AML-193 (cell line): Measurements from ENCODE around the gene EHD4.

Source experiments
- DNase-seq, 2 experiments: peaks; one replicate each; lab custom pipeline; 2025; lab: John Stamatoyannopoulos, UW

EHD4 gene

DNA sequence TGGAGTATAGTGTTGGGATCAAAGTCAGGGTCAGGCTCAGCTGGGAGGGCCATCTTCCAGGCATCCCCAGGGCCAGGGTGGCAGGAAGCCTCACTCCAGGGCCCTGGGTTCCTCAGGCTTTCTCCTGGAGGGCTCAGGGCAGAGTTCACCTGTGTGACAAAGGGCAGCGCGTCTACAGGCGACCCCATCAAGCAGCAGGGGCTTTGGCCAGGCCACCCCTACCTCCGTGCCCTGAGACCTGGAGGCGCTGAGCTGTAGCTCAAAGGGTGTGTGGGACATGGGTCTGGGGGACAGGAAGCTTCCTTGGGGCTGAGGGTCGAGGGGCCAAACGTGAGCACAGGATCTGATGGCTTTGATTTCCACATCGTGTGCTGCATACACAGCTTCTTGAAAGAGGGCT lies 91.3 kb downstream of the EHD4 start:
- DNase-seq: no peak

DNA sequence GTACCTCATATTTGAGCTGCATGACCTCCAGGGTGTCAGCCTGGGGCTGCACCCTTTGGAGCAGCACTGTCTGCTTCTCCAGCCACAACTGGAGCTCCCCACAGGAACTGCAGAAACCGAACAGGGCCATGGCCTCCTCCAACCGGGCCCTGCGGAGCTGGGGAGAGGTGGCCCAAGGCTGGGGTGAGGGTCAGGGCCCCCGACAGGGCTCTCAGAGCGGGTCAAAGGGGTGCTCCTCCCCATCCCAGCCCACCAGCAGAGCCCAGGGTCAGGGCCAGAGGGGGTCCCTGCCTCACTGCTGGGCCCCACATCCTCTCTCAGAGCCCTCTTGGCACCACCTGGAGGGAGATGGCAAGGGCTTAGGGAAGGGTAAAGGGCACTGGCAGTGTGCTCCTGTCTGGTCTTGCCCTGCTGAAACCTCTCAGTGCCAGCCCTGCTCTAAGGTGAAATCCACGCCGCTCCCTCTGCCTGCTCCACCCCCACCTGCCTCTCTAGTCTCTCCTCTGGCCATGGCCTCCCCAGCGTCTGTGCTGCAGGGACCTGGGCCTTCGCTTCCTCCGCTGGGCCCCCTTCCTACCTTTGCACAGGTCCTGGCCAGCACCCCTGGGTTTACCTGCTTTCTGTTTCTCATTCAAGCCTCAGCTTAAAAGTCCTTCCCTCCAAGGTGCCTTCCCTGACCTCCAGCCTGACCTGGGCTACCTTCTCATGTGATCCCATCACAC lies 92.0 kb downstream of the EHD4 start:
- no peak for DNase-seq

DNA sequence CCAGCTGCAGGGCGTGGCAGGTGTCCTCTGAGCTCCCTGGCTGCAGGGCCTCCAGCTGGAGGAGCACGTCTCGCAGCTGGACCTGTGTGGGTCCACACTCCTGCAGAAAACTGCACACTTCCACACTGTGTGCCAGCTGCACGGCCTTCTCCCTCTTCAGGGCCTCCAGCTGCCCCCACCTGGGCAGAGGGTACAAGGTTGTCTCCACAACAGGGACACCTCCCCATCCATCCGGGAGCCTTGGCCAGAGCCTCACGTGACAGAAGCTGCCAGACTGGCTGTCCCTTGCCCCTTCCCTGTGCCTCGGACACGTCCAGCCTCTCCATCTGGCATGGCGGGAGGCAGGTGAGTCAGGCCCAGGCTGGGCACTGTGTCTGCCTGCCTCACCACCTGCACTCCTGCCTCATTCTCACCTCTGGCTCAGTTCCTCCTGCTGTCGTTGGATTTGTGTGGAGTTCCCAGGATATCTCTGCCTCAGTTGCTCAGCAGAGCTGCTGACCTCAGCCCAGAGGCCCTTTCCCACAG lies 93.0 kb downstream of the EHD4 start:
- no peak for DNase-seq

DNA sequence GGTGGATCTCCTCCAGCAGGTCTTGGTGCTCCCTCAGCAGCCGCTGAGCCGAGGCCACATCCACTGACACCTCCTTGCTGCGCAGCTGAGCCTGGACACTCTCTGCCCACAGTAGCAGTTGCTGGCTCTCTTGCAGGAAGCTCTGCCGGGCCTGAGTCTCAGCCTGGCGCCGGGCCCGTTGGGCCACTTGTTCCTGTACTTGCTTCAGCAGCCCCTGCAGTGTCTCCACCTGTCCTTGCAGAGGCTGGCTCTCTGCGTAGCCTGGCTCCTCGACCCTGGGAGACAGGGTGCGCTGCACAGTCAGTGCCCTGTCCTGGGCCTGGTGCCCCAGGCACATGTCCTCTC lies 94.0 kb downstream of the EHD4 start:
- DNase-seq: no peak

- no peak for DNase-seq
Observed at GRCh38 chr15:41877631-41878354, 94.6 kb downstream of the EHD4 start.

GRCh38 chr15:41876689-41877088 lies 95.7 kb downstream of the EHD4 start:
- no peak for DNase-seq

DNA sequence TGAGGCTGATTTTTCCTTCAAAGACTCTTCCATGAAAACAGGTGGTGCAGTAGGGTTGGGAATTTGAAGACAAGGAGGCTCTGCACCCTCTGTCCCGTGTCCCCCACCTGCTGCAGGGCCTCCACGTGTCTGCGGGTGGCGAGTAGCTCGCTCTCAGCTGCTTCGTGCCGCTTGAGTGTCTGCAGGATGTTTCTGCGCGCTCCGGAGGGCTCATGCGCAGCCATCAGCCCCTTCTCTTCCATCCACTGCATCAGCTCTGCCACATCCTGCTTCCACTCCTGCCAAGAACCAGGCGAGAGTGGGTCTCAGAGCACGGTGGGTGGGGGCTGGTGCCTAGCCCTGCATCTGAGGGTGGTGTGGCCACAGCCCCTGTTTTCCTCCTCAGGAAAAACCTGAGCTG lies 96.3 kb downstream of the EHD4 start:
- no peak for DNase-seq

- no peak for DNase-seq
Observed at GRCh38 chr15:41874736-41875135, 97.6 kb downstream of the EHD4 start.

- no peak for DNase-seq
Observed at GRCh38 chr15:41873711-41874110, 98.6 kb downstream of the EHD4 start.

- DNase-seq: no peak
Observed at GRCh38 chr15:41872166-41872747, 100.1 kb downstream of the EHD4 start.

- DNase-seq: no peak
Observed at GRCh38 chr15:41871175-41871905, 101.0 kb downstream of the EHD4 start.

DNA sequence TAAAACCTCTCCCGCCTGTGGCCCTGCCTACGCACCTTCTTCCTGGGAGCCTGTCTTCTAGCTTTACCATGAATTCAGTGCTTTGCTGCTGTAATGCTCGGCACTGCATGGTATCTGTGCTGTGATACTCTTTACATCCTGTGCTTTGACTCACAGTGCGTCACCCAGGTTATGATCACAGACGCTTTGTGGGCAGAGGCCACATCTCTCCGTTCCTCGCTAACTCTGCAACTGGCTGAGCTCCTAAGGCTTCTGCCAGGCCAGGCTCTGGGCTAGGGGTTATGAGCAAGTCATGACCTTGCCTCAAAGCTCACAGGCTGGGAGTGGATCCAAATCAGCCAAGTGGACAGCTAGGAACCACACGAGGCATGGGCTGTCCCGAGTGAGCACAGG lies 101.7 kb downstream of the EHD4 start:
- no peak for DNase-seq

GRCh38 chr15:41869770-41870688 lies 102.3 kb downstream of the EHD4 start:
- DNase-seq: no peak

- DNase-seq: no peak
Observed at GRCh38 chr15:41868321-41868720, 104.0 kb downstream of the EHD4 start.

GRCh38 chr15:41866872-41867579 lies 105.3 kb downstream of the EHD4 start:
- DNase-seq: no peak

GRCh38 chr15:41866263-41866703 lies 106.1 kb downstream of the EHD4 start:
- no peak for DNase-seq

GRCh38 chr15:41865490-41866055 lies 106.8 kb downstream of the EHD4 start:
- DNase-seq: no peak

- no peak for DNase-seq
Observed at GRCh38 chr15:41862515-41863116, 109.7 kb downstream of the EHD4 start.

DNA sequence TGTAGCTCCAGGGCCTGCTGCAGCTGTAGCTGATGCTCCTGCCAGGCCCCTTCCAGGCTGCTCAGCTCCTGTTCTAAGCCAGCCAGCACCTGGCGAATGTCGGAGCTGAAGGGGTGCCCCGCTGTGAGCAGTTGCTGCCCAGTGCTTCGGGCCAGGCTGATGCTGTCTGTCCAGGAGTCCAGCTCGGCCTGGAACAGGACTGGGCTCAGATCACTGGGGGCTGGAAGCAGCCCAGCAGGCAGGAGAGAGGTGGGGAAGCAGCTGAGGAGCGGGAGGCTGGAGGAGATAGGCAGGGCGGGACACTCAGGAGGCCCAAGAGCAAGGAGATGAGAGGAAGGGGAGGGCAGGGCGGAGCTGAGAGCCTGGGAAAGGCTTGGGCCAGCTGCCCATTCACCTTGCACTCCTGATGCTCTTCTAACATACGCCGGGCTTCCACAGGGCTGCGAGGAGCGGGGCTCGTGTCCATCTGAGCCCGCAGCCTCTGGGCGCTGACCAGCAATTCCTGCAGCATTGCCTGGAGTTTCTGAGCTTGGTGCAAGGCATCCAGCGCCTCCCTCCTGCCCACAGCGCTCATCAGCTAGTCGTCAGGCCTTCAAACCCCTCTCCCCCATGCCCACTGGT lies 110.5 kb downstream of the EHD4 start:
- no peak for DNase-seq
